WI38 (cell line): ENCODE data around the gene THBS3.
"Not testable (repeated sequence)": the region's sequence is repeated elsewhere in the genome, so short reads cannot be mapped to it uniquely, and the experiment has no call there.

ENCODE experiments used
- H3K4me3 ChIP-seq: 2 replicates; pipeline ENCODE4 v1.5.1; 2011; ENCODE audit warnings: low read depth, mild to moderate bottlenecking, control low read depth, low read length
- CTCF ChIP-seq: IDR thresholded peaks from 2 replicates; pipeline ENCODE4 v1.5.1; 2012; ENCODE audit warnings: low read depth, mild to moderate bottlenecking, control low read depth, low read length

Gene THBS3

DNA sequence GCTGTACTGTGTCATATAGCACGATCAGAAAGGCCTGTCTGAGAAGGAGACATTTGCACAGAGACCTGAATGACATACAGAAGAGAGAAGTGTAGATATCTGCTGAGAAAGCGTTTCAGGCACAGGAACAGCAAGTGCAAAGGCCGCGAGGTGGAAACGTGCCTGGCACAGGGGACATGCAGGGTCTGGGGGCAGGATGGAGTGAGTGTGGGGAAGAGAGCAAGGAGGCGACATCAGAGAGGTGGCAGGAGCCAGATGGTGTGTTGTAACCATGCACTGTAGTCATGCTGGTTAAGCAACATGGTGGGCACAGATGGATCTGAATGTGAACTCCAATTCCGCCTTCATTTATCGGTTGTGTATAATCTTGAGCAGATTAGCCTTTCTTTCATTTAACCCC is 47.6 kb downstream of the THBS3 start:
- no peak for TF ChIP-seq CTCF

GRCh38 chr1:155158991-155159390 is 48.7 kb downstream of the THBS3 start:
- no peak overlapping the region for H3K4me3 ChIP-seq
- no peak for TF ChIP-seq CTCF

More for the DNA sequence above, 47.6 kb downstream of the THBS3 start:
- H3K4me3 ChIP-seq, result no peak overlapping the region

GRCh38 chr1:155155996-155156643 is 51.6 kb downstream of the THBS3 start:
- H3K4me3 ChIP-seq, result not testable (repeated sequence)
